Spleen (tissue), 11 donors: Measurements from ENCODE around the gene IGSF6. TPM values are rescaled to one million over a fixed set of nuclear protein-coding genes. Genes with fewer than 3 reads are reported as not detected.

Source experiments
- DNase-seq: peaks from one replicate; pipeline ENCODE4 v3.0.0-alpha.2; 2020
- H3K27ac ChIP-seq, 8 donors: fragments of 200-600 bp; sonication (generic) in 7 of 8; 1 replicate in 4 of 8; 2 replicates in 4 of 8; pipeline versions ENCODE4 v1.5.0 to v1.8.0; 2016 to 2021; ENCODE audit warnings: inconsistent platforms in 4 of 8, mild to moderate bottlenecking in 4 of 8, moderate library complexity in 1 of 8
- H3K27me3 ChIP-seq, 7 donors: fragments of 200-600 bp; sonication (generic) in 6 of 7; replicated peaks in 1 of 7; 1 replicate in 4 of 7; 2 replicates in 3 of 7; pipeline versions ENCODE4 v1.5.0 to v1.8.0; 2016 to 2021; ENCODE audit warnings: inconsistent platforms in 3 of 7, mild to moderate bottlenecking in 1 of 7
- H3K36me3 ChIP-seq, 6 donors: fragments of 200-600 bp; sonication (generic) in 5 of 6; 1 replicate in 4 of 6; 2 replicates in 2 of 6; pipeline versions ENCODE4 v1.5.0 to v1.8.0; 2016 to 2021; ENCODE audit warnings: inconsistent platforms in 2 of 6
- H3K4me1 ChIP-seq, 6 donors: fragments of 200-600 bp; sonication (generic) in 5 of 6; 1 replicate in 3 of 6; 2 replicates in 3 of 6; pipeline versions ENCODE4 v1.5.0 to v1.8.0; 2016 to 2021; ENCODE audit warnings: inconsistent platforms in 3 of 6
- H3K4me3 ChIP-seq, 8 donors: fragments of 200-600 bp; sonication (generic) in 7 of 8; 1 replicate in 4 of 8; 2 replicates in 4 of 8; pipeline versions ENCODE4 v1.5.0 to v1.8.0; 2016 to 2021; ENCODE audit warnings: inconsistent platforms in 4 of 8, mild to moderate bottlenecking in 4 of 8, moderate library complexity in 2 of 8
- H3K9me3 ChIP-seq, 8 donors: fragments of 200-600 bp; sonication (generic) in 7 of 8; 1 replicate in 4 of 8; 2 replicates in 4 of 8; pipeline versions ENCODE4 v1.5.0 to v1.8.0; 2016 to 2021; ENCODE audit warnings: inconsistent platforms in 4 of 8
- POLR2A ChIP-seq, 3 donors: fragments of 450-650 bp; IDR thresholded peaks; one replicate each; pipeline ENCODE4 v1.5.1; 2017; ENCODE audit warnings: antibody characterized with exemption in 3 of 3, mild to moderate bottlenecking in 1 of 3
- POLR2AphosphoS5 ChIP-seq, 3 donors: sonication (generic); formaldehyde crosslinking; IDR thresholded peaks; one replicate each; pipeline ENCODE4 v1.5.1; 2017; ENCODE audit warnings: antibody characterized with exemption in 3 of 3
- WGBS, 5 donors: extraction: QIAGEN DNeasy Blood & Tissue Kit in 3 of 5; methylation state at CpG; one replicate each; pipeline versions ENCODE4 v1.1.5 to v1.1.7; 2013 to 2018; 5-methylcytosine and 5-hydroxymethylcytosine counted together
- intact Hi-C: fragments of 100-400 bp; cut with DNase I; formaldehyde crosslinking; loops from one replicate; pipeline ENCODE4 v1.15.0; 2023; ENCODE audit warnings: low total_unique reads
- polyA plus RNA-seq, 3 donors: library from polyadenylated mRNA; stranded (reverse); fragments of 200-250 nt; gene quantifications; one replicate each; pipeline ENCODE4 v1.2.1, GENCODE V29; 2013
- total RNA-seq, 7 donors: library from RNA; depleted of rRNA in 3 of 7; stranded (reverse); fragments of >200 nt in 3 of 7; fragmentation: NEBNext Ultra II Directional in 4 of 7; extraction: Animal tissue kit (Norgen Biotek cat#: 25700) in 4 of 7; gene quantifications; one replicate each; pipeline versions ENCODE4 v1.1.0 to v1.2.1, GENCODE V29; 2016 to 2021
- TF ChIP-seq, protein P1 (sequence below), 11 experiments: fragments of 200-600 bp in 7 of 11; fragments of 450-650 bp in 4 of 11; sonication (generic) in 4 of 11; IDR thresholded peaks in 8 of 11; conservative IDR thresholded peaks in 3 of 11; 1 replicate in 7 of 11; 2 replicates in 4 of 11; pipeline versions ENCODE4 v1.4.0 to v1.8.0; 2016 to 2021; ENCODE audit warnings: antibody characterized with exemption in 11 of 11, inconsistent platforms in 4 of 11, mild to moderate bottlenecking in 1 of 11
- donor health status: healthy with polysubstance abuse.
- donor health status: DM: no; HTN: no; CAD: no; lungs with moderate emphysema.
- donor health status: DM: no; HTN: no; CAD: no.
- donor health status: Bipolar disorder and iron deficiency.
- donor health status: healthy.
- donor health status: DM: no; HTN: no; CAD: no.
- donor health status: DM: yes; HTN: yes; CAD: no.

Gene IGSF6
- total and polyA plus RNA-seq, 10 donors: 15.5 to 134 (median 60.7) TPM

GRCh38 chr16:21602785-21603184 is 49.6 kb downstream of the IGSF6 start:
- intact Hi-C loops: no loop called here
- no peaks in the 10 kb centered on the region for H3K36me3 ChIP-seq
- peaks cover 26 to 90% (median 78%) of the 10 kb centered on the region in 6 donors for H3K4me1 ChIP-seq
- TF ChIP-seq POLR2A (IDR thresholded peaks at IDR 0.05) (no peak), POLR2AphosphoS5 (IDR thresholded peaks at IDR 0.05) (no peak)
- TF ChIP-seq, protein P1, sequence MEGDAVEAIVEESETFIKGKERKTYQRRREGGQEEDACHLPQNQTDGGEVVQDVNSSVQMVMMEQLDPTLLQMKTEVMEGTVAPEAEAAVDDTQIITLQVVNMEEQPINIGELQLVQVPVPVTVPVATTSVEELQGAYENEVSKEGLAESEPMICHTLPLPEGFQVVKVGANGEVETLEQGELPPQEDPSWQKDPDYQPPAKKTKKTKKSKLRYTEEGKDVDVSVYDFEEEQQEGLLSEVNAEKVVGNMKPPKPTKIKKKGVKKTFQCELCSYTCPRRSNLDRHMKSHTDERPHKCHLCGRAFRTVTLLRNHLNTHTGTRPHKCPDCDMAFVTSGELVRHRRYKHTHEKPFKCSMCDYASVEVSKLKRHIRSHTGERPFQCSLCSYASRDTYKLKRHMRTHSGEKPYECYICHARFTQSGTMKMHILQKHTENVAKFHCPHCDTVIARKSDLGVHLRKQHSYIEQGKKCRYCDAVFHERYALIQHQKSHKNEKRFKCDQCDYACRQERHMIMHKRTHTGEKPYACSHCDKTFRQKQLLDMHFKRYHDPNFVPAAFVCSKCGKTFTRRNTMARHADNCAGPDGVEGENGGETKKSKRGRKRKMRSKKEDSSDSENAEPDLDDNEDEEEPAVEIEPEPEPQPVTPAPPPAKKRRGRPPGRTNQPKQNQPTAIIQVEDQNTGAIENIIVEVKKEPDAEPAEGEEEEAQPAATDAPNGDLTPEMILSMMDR (IDR thresholded peaks at IDR 0.05 in 8 of 11, conservative IDR thresholded peaks at IDR 0.05 in 3 of 11): no peak
- H3K27ac ChIP-seq: peak overlapping the region in 2 of 8 donors; percentile 100
- no peak for DNase-seq
- H3K4me3 ChIP-seq: no peak overlapping the region
- H3K27me3 ChIP-seq: no peaks in the 10 kb centered on the region
- 86 to 94% (median 93%) methylated on average over 3 of the region's 3 CpGs for WGBS, 5 donors
- no peaks in the 10 kb centered on the region for H3K9me3 ChIP-seq

GRCh38 chr16:21600031-21600773 is 52.2 kb downstream of the IGSF6 start:
- H3K4me1 ChIP-seq: peaks cover 26 to 73% (median 56%) of the 10 kb centered on the region in 6 donors
- H3K4me3 ChIP-seq: peak overlapping the region; percentile 72 to 93 (median 88)
- intact Hi-C loops: no loop called here
- H3K36me3 ChIP-seq: no peaks in the 10 kb centered on the region
- DNase-seq: no peak
- 0 to 1% (median 1%) methylated on average over 14 to 52 of the region's 52 CpGs for WGBS, 5 donors
- H3K27ac ChIP-seq: peak overlapping the region; percentile 95 to 100 (median 98)
- TF ChIP-seq POLR2AphosphoS5 (IDR thresholded peaks at IDR 0.05) (peak in 1 of 3 donors; percentile 25), POLR2A (IDR thresholded peaks at IDR 0.05) (no peak)
- TF ChIP-seq, protein P1 (IDR thresholded peaks at IDR 0.05 in 8 of 11, conservative IDR thresholded peaks at IDR 0.05 in 3 of 11): no peak
- no peaks in the 10 kb centered on the region for H3K27me3 ChIP-seq
- no peaks in the 10 kb centered on the region for H3K9me3 ChIP-seq

DNA sequence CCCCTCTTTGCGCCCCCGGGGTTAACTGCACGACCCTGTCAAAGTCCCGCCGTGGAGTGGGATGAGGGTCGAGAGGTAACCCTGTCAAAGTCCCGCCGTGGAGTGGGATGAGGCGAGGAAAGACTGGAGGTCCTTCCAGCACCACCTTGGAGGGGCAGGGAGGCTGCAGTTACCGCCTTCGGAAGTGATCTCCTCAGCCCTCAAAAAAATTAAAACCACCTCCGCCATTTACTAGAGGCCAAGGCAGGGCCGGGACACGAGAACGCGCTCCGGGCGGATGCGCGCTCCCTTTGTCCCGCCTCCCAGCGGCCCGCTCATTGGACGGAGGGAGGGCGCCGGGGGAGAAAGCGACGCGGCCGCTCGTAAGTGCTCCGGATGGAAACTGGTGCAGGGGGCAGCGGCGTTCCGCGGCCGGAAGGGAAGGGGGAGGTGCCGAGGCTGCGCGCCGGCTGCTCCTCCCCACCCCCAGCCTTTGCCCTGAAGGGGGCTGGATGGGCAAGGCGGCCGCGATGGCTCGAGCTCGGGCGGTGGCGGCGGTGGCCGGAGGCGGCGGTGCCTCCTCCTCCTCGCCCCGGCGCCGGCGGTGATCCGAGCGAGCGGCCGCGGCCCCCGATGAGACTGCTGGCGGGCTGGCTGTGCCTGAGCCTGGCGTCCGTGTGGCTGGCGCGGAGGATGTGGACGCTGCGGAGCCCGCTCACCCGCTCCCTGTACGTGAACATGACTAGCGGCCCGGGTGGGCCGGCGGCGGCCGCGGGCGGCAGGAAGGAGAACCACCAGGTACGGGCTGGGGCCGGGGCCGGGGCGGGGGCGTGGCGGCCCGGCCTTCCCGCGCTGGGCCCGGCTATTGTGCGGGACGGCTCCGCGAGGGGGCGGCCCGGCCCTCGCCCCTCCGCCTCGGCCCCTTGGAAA is 53.0 kb downstream of the IGSF6 start, which contains the start of gene METTL9:
Gene METTL9, plus strand, starts transcription at position 456 of the 909 bp plus-strand sequence. Its CDS starts 157 bp downstream, at position 613.
- H3K27me3 ChIP-seq: no peaks in the 10 kb centered on the region
- TF ChIP-seq, protein P1 (IDR thresholded peaks at IDR 0.05 in 8 of 11, conservative IDR thresholded peaks at IDR 0.05 in 3 of 11): peak in 6 of 11 experiments; percentile 17 to 57 (median 34)
- TF ChIP-seq POLR2AphosphoS5 (IDR thresholded peaks at IDR 0.05) (peak; percentile 94 to 97 (median 95)), POLR2A (IDR thresholded peaks at IDR 0.05) (peak; percentile 4 to 86 (median 84))
- no peaks in the 10 kb centered on the region for H3K9me3 ChIP-seq
- intact Hi-C loops: no loop called here
- no peaks in the 10 kb centered on the region for H3K36me3 ChIP-seq
- peak within 1 kb of the TSS; percentile 72 to 93 (median 88) for H3K4me3 ChIP-seq
- peak; percentile 99 for DNase-seq
- H3K27ac ChIP-seq: peak within 1 kb of the TSS; percentile 95 to 100 (median 98)
- peaks cover 21 to 65% (median 48%) of the 10 kb centered on the region in 6 donors for H3K4me1 ChIP-seq
- 0 to 1% (median 0%) methylated on average over 55 to 100 of the region's 100 CpGs for WGBS, 5 donors
